AG04450 (cell line): ENCODE measurements around the gene TSPAN9. TPM values are rescaled to one million over a fixed set of nuclear protein-coding genes. Genes with fewer than 3 reads are reported as not detected.

Experiments used
- CTCF ChIA-PET: fragments of 300-600, 350-600 bp; formaldehyde crosslinking; extraction: SDS; loops from one replicate; lab custom pipeline; 2022; ENCODE audit warnings: antibody characterized with exemption, inconsistent platforms; lab: Charles Lee
- POLR2A ChIA-PET: fragments of 350-600 bp; formaldehyde crosslinking; extraction: SDS; loops from one replicate; lab custom pipeline; 2021; ENCODE audit warnings: antibody characterized with exemption, inconsistent platforms; lab: Yijun Ruan, JAX
- DNase-seq: peaks from one replicate; pipeline ENCODE4 v3.0.0-alpha.2; 2011; ENCODE audit warnings: low read depth, low spot score
- H3K27ac ChIP-seq: one replicate; pipeline ENCODE4 v1.5.1; 2012; ENCODE audit warnings: low read depth, low read length, control low read depth
- H3K27me3 ChIP-seq: one replicate; pipeline ENCODE4 v1.6.0; 2012; ENCODE audit warnings: low read length; ENCODE audit not compliant: control insufficient read depth, insufficient read depth
- H3K4me3 ChIP-seq: 2 replicates; pipeline ENCODE4 v1.5.1; 2011; ENCODE audit warnings: mild to moderate bottlenecking, low read depth, low read length, control low read depth
- H3K9me3 ChIP-seq: 2 replicates; pipeline ENCODE4 v1.5.1; 2012; ENCODE audit warnings: low read length; ENCODE audit not compliant: control insufficient read depth, insufficient read depth
- polyA plus RNA-seq: library from polyadenylated mRNA; depleted of rRNA; stranded (reverse); fragments of >200 nt; gene quantifications from 2 replicates; pipeline ENCODE4 v1.2.3, GENCODE V29; 2011
- TF ChIP-seq, protein P1 (sequence below): IDR thresholded peaks from 2 replicates; pipeline ENCODE4 v1.5.1; 2011; ENCODE audit warnings: low read depth, low read length, control low read depth, inconsistent platforms

TSPAN9 gene
- polyA plus RNA-seq, 1 experiment: 68.0 TPM

GRCh38 chr12:3224530-3224903 lies 147.3 kb downstream of the TSPAN9 start:
- POLR2A ChIA-PET: no interaction called here
- Histone ChIP-seq H3K27me3 (no peaks in the 10 kb centered on the region), H3K4me3 (no peak overlapping the region), H3K27ac (no peak overlapping the region), H3K9me3 (peaks cover 8% of the 10 kb centered on the region)
- CTCF ChIA-PET: interaction anchor here (1.3 to 2.5 kb wide), 2 partner anchors 22 to 152 kb away, joined by 4 to 12 read pairs; no protein-coding TSS in a partner anchor
- TF ChIP-seq, protein P1, sequence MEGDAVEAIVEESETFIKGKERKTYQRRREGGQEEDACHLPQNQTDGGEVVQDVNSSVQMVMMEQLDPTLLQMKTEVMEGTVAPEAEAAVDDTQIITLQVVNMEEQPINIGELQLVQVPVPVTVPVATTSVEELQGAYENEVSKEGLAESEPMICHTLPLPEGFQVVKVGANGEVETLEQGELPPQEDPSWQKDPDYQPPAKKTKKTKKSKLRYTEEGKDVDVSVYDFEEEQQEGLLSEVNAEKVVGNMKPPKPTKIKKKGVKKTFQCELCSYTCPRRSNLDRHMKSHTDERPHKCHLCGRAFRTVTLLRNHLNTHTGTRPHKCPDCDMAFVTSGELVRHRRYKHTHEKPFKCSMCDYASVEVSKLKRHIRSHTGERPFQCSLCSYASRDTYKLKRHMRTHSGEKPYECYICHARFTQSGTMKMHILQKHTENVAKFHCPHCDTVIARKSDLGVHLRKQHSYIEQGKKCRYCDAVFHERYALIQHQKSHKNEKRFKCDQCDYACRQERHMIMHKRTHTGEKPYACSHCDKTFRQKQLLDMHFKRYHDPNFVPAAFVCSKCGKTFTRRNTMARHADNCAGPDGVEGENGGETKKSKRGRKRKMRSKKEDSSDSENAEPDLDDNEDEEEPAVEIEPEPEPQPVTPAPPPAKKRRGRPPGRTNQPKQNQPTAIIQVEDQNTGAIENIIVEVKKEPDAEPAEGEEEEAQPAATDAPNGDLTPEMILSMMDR: no peak
- no peak for DNase-seq

DNA sequence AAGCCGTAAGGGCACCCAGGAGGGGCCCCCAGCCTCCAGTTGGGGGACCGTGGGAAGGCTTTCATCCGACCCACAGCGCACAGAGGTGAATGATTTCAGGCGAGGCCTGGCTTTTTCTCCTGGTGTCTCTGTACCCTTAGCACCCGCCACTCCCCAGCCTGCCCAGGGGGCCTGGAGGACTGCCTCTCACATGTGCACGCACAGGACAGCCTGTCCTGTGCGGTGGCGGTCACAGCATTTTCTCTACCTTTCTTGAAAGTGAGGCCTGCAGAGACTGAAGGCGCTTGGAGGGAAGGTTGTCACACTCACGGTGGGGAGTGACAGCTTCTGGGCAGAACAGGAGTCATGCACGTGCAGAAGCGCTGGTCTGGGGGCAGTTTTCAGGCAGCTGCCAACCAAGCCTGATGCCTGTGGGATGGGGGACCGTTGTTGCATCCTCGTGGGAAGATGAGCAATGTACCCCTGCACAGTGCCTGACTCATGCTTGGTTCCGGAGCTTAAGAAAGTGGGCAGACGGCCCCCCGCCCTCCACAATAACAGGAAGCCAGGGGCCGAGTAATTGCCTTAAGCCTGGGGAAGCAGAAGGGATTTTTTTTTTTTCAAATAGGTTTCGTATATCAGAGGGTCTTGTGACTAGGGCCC lies 148.1 kb downstream of the TSPAN9 start:
- DNase-seq: no peak
- ChIA-PET CTCF (interaction anchor here (0.6 to 2.5 kb wide), 3 partner anchors 22 to 340 kb away, joined by 4 to 12 read pairs (median 4); no protein-coding TSS in a partner anchor), POLR2A (no interaction called here)
- H3K27me3 ChIP-seq: no peaks in the 10 kb centered on the region
- TF ChIP-seq, protein P1: no peak
- H3K4me3 ChIP-seq: no peak overlapping the region
- peaks cover 8% of the 10 kb centered on the region for H3K9me3 ChIP-seq
- peak overlapping the region; percentile 75 for H3K27ac ChIP-seq

DNA sequence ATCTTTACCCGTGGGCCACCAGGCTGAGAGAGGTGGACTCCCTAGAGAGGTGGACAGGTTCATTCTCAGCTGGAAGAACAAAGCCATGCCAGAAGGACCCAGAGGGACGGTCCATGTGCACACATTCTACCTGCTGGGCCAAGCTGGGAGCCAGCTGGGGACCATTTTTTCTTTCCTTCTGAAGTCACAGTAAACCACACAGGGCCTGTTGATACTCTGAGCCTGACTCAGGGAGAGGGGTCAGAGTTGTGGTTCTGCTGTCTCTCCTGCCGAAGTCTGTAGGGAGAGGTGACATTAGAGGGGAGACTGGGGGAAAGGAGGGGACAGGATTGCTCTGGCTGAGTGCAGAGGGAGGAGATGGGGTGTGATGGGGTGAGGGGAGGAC lies 148.6 kb downstream of the TSPAN9 start:
- H3K27ac ChIP-seq: peak overlapping the region; percentile 75
- CTCF ChIA-PET: interaction anchor here (2.5 kb wide), 1 partner anchor 23 kb away, joined by 12 read pairs; no protein-coding TSS in a partner anchor
- TF ChIP-seq, protein P1: no peak
- peaks cover 8% of the 10 kb centered on the region for H3K9me3 ChIP-seq
- H3K4me3 ChIP-seq: no peak overlapping the region
- H3K27me3 ChIP-seq: no peaks in the 10 kb centered on the region
- DNase-seq: no peak
- POLR2A ChIA-PET: no interaction called here

- Histone ChIP-seq H3K9me3 (peaks cover 8% of the 10 kb centered on the region), H3K27ac (peak overlapping the region; percentile 75), H3K27me3 (no peaks in the 10 kb centered on the region), H3K4me3 (no peak overlapping the region)
- POLR2A ChIA-PET: no interaction called here
- DNase-seq: no peak
- TF ChIP-seq, protein P1: no peak
- CTCF ChIA-PET: no interaction called here
These were observed 149.1 kb downstream of the TSPAN9 start for GRCh38 chr12:3226264-3226663.

DNA sequence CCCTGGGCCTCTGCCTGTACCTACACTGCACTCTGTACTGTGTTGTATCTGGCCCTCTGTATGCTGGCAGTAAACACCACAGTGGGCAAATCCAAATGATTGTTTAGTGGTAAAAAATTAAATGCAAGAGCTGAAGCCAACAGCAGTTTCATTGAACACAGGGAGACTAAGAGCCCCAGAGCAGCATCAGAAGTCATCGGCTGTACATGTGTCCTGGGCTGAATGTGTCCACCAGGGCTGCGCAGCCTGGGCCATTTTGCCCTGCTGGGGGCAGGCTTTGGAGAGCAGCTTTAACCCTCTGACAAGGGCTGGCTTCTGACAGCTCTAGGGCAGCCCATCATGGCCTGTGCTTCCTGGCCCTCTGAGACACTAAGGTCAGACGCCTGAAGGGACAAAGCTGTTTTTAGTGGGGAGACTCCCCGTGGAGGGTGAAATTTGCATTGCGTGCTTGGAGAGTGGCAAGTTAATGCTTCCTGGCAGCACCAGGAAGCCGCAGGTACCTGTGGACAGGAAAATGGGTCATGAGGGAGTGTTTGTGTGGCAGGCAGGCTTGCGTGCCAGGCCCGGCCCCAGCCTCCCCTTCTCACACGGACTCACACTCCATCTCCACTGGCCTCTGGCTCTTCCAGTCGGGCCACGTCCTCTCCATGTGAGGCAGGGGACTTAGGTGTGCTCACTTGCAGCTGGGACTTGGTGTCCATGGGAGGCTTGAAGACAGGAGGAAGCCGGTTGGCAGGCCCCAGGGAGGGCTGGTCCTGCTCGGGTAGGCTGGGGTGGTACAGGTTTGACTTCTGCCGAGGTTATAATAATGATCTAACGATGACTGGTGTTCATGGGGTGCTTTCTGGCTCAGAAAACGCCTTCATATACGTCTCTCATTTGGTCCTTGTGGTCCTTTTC lies 150.1 kb downstream of the TSPAN9 start:
- no peak for DNase-seq
- H3K4me3 ChIP-seq: no peak overlapping the region
- CTCF ChIA-PET: interaction anchor here (2.0 to 2.1 kb wide), 2 partner anchors 24 to 73 kb away, joined by 7 to 10 read pairs; no protein-coding TSS in a partner anchor
- H3K27me3 ChIP-seq: no peaks in the 10 kb centered on the region
- POLR2A ChIA-PET: no interaction called here
- H3K9me3 ChIP-seq: peaks cover 8% of the 10 kb centered on the region
- TF ChIP-seq, protein P1: no peak
- H3K27ac ChIP-seq: no peak overlapping the region
